CD4-positive, alpha-beta T cell treated with Interleukin-21 for 1 hour (primary cell): ENCODE results near the gene MPG.

ENCODE experiments used
- DNase-seq: peaks from one replicate; pipeline ENCODE4 v3.0.0-alpha.2; 2020

MPG gene

GRCh38 chr16:66309-67182 lies 11.5 kb upstream of the MPG start:
- no peak for DNase-seq

GRCh38 chr16:67183-67791 lies 10.7 kb upstream of the MPG start:
- DNase-seq = no peak

GRCh38 chr16:67884-68789 lies 9.9 kb upstream of the MPG start:
- DNase-seq = no peak

GRCh38 chr16:69181-69580 lies 8.8 kb upstream of the MPG start:
- DNase-seq = no peak

GRCh38 chr16:71210-71539 lies 6.8 kb upstream of the MPG start:
- DNase-seq = no peak

- no peak for DNase-seq
These were observed 6.3 kb upstream of the MPG start for GRCh38 chr16:71540-72401.

- no peak for DNase-seq
These were observed 5.2 kb upstream of the MPG start, which contains the start of gene RHBDF1 for GRCh38 chr16:72561-73548. TSS of gene RHBDF1 (minus strand) at chr16:72631. CDS start at chr16:65015, 7,616 bp downstream.

- DNase-seq = no peak
These were observed 3.8 kb upstream of the MPG start for GRCh38 chr16:74051-74746.

- no peak for DNase-seq
These were observed 3.2 kb upstream of the MPG start for GRCh38 chr16:74747-75334.

- DNase-seq = no peak
These were observed 2.2 kb upstream of the MPG start for GRCh38 chr16:75580-76501.

- DNase-seq = no peak
These were observed 1.3 kb upstream of the MPG start for GRCh38 chr16:76535-77272.

- DNase-seq = peak; percentile 24
These were observed 685 bp upstream of the MPG start for GRCh38 chr16:77273-77806.

- DNase-seq = no peak
These were observed 572 bp downstream of the MPG start for GRCh38 chr16:78444-79150.

GRCh38 chr16:79151-80054 lies 1.4 kb downstream of the MPG start:
- DNase-seq = no peak

- DNase-seq = no peak
These were observed 5.1 kb downstream of the MPG start for GRCh38 chr16:83060-83603.
